WTC11 (cell line): Measurements from ENCODE around the gene RPL37. TPM values are rescaled to one million over a fixed set of nuclear protein-coding genes. Genes with fewer than 3 reads are reported as not detected.

Experiments used
- ATAC-seq: fragments of 200-7000 bp; cut with Tn5 transposase; 2 replicates; pipeline ENCODE4 v1.10.0; 2021; ENCODE audit warnings: mild to moderate bottlenecking, moderate library complexity
- CTCF ChIA-PET: fragments of 300-600 bp; sonication (Branson Sonifier 250); formaldehyde crosslinking; loops from one replicate; lab custom pipeline; 2021; ENCODE audit warnings: antibody characterized with exemption; lab: Charles Lee
- POLR2A ChIA-PET: fragments of 350-600 bp; sonication (Branson Sonifier 250); formaldehyde crosslinking; loops from one replicate; lab custom pipeline; 2021; ENCODE audit warnings: antibody characterized with exemption; lab: Charles Lee
- DNase-seq: peaks from one replicate; pipeline ENCODE4 v3.0.0; 2021; ENCODE audit warnings: low spot score
- H3K27ac Mint-ChIP-seq: 2 replicates; pipeline ENCODE4 v1.8.0; 2021; ENCODE audit warnings: mixed read lengths
- H3K27me3 Mint-ChIP-seq: 2 replicates; pipeline ENCODE4 v1.8.0; 2021; ENCODE audit warnings: low read depth, mild to moderate bottlenecking, moderate library complexity, mixed read lengths
- H3K36me3 Mint-ChIP-seq: 2 replicates; pipeline ENCODE4 v1.8.0; 2021; ENCODE audit warnings: mixed read lengths
- H3K4me1 Mint-ChIP-seq: 2 replicates; pipeline ENCODE4 v1.8.0; 2022; ENCODE audit warnings: mixed read lengths
- H3K4me3 Mint-ChIP-seq: 2 replicates; pipeline ENCODE4 v1.8.0; 2021; ENCODE audit warnings: mild to moderate bottlenecking, moderate library complexity, mixed read lengths
- H3K9me3 Mint-ChIP-seq: 2 replicates; pipeline ENCODE4 v1.8.0; 2021; ENCODE audit warnings: mixed read lengths
- AFF4 ChIP-seq: sonication (generic); formaldehyde crosslinking; IDR thresholded peaks from 2 replicates; pipeline ENCODE4 v1.8.1; 2023; ENCODE audit warnings: mild to moderate bottlenecking, missing genetic modification reagents, borderline replicate concordance
- ARID4B ChIP-seq: sonication (generic); formaldehyde crosslinking; IDR thresholded peaks from 2 replicates; pipeline ENCODE4 v1.8.0; 2023; ENCODE audit warnings: missing genetic modification reagents, mild to moderate bottlenecking, borderline replicate concordance
- EMX1 ChIP-seq: fragments of 250-450 bp; sonication (Bioruptor Pico); IDR thresholded peaks from 2 replicates; pipeline ENCODE4 v1.8.0; 2021; ENCODE audit warnings: mild to moderate bottlenecking
- TEAD4 ChIP-seq: sonication (generic); formaldehyde crosslinking; IDR thresholded peaks from 2 replicates; pipeline ENCODE4 v1.8.0; 2022; ENCODE audit warnings: mild to moderate bottlenecking, missing genetic modification reagents
- ZBTB21 ChIP-seq: sonication (generic); formaldehyde crosslinking; IDR thresholded peaks from 2 replicates; pipeline ENCODE4 v1.8.1; 2023; ENCODE audit warnings: mild to moderate bottlenecking, missing genetic modification reagents, borderline replicate concordance
- ZNF232 ChIP-seq: sonication (generic); formaldehyde crosslinking; IDR thresholded peaks from 2 replicates; pipeline ENCODE4 v1.8.0; 2022; ENCODE audit warnings: mild to moderate bottlenecking, missing genetic modification reagents
- total RNA-seq: library from RNA; stranded (reverse); gene quantifications from 3 replicates; pipeline ENCODE4 v1.2.3, GENCODE V29; 2021
- TF ChIP-seq, protein P1 (sequence below): fragments of 250-450 bp; sonication (Bioruptor Pico); IDR thresholded peaks from 2 replicates; pipeline ENCODE4 v1.9.0; 2021; ENCODE audit warnings: mild to moderate bottlenecking
- TF ChIP-seq, protein P2 (sequence below): sonication (generic); formaldehyde crosslinking; IDR thresholded peaks from 2 replicates; pipeline ENCODE4 v1.8.1; 2023; ENCODE audit warnings: mild to moderate bottlenecking, missing genetic modification reagents, moderate library complexity
- TF ChIP-seq, protein P3 (sequence below): sonication (generic); formaldehyde crosslinking; conservative IDR thresholded peaks from 2 replicates; pipeline ENCODE4 v1.8.1; 2023; ENCODE audit warnings: mild to moderate bottlenecking, low read depth, missing genetic modification reagents, moderate library complexity

RPL37 gene
- total RNA-seq, 1 experiment from 2014 or later = 1,405 TPM

DNA sequence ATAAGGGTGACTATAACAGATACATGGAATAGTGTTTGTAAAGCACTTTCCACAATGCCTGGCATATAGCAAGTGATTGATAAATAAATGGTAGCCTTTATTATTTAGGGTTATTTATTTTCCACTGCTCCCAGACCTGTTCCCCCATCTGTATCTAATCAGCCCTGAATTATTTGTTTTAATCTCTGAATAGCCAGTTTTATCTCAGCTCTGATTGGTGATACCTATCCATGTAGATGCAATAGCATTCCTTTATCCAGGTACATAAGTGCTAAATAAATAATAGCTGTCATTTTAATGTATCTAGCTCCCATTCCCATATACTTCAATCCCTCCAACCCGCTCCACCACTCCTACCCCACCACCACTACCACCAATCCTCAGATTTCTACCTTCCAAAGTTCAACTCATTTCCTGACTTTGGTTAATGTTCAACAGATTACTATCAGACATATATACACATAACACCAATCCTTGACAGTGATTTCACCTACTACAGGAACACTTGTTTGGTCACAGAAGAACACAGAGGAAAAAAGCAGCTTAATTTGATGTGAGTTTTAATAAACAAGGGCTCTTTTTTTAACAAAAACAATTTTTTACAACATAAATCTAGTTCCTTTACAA lies 50.9 kb downstream of the RPL37 start:
- POLR2A ChIA-PET = no interaction called here
- TF ChIP-seq, protein P1, sequence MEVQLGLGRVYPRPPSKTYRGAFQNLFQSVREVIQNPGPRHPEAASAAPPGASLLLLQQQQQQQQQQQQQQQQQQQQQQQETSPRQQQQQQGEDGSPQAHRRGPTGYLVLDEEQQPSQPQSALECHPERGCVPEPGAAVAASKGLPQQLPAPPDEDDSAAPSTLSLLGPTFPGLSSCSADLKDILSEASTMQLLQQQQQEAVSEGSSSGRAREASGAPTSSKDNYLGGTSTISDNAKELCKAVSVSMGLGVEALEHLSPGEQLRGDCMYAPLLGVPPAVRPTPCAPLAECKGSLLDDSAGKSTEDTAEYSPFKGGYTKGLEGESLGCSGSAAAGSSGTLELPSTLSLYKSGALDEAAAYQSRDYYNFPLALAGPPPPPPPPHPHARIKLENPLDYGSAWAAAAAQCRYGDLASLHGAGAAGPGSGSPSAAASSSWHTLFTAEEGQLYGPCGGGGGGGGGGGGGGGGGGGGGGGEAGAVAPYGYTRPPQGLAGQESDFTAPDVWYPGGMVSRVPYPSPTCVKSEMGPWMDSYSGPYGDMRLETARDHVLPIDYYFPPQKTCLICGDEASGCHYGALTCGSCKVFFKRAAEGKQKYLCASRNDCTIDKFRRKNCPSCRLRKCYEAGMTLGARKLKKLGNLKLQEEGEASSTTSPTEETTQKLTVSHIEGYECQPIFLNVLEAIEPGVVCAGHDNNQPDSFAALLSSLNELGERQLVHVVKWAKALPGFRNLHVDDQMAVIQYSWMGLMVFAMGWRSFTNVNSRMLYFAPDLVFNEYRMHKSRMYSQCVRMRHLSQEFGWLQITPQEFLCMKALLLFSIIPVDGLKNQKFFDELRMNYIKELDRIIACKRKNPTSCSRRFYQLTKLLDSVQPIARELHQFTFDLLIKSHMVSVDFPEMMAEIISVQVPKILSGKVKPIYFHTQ (CRISPR knock-in tag) = no peak
- TF ChIP-seq EMX1 = no peak
- TF ChIP-seq ARID4B = no peak
- TF ChIP-seq ZNF232 (CRISPR knock-in tag) = no peak
- TF ChIP-seq AFF4 (CRISPR knock-in tag) = no peak
- TF ChIP-seq TEAD4 (CRISPR knock-in tag) = no peak
- TF ChIP-seq, protein P2, sequence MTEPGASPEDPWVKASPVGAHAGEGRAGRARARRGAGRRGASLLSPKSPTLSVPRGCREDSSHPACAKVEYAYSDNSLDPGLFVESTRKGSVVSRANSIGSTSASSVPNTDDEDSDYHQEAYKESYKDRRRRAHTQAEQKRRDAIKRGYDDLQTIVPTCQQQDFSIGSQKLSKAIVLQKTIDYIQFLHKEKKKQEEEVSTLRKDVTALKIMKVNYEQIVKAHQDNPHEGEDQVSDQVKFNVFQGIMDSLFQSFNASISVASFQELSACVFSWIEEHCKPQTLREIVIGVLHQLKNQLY = no peak
- TF ChIP-seq ZBTB21 (CRISPR knock-in tag) = no peak
- CTCF ChIA-PET = no interaction called here
- DNase-seq (no peak), ATAC-seq (no peak)
- no peak overlapping the region for H3K27ac Mint-ChIP-seq
- H3K4me1 Mint-ChIP-seq = peaks cover 7% of the 10 kb centered on the region; the same call in 1 of the 2 replicates
- no peak overlapping the region for H3K4me3 Mint-ChIP-seq
- H3K36me3 Mint-ChIP-seq = peaks cover 18% of the 10 kb centered on the region
- H3K27me3 Mint-ChIP-seq = no peaks in the 10 kb centered on the region
- H3K9me3 Mint-ChIP-seq = peaks cover 10% of the 10 kb centered on the region

- POLR2A ChIA-PET = no interaction called here
- Mint-ChIP-seq H3K27ac (no peak overlapping the region), H3K4me1 (peaks cover 7% of the 10 kb centered on the region; the same call in 1 of the 2 replicates), H3K4me3 (no peak overlapping the region), H3K27me3 (no peaks in the 10 kb centered on the region), H3K36me3 (peaks cover 5% of the 10 kb centered on the region), H3K9me3 (no peaks in the 10 kb centered on the region)
- CTCF ChIA-PET = no interaction called here
- DNase-seq (no peak), ATAC-seq (no peak)
- TF ChIP-seq EMX1 = no peak
- TF ChIP-seq, protein P3, sequence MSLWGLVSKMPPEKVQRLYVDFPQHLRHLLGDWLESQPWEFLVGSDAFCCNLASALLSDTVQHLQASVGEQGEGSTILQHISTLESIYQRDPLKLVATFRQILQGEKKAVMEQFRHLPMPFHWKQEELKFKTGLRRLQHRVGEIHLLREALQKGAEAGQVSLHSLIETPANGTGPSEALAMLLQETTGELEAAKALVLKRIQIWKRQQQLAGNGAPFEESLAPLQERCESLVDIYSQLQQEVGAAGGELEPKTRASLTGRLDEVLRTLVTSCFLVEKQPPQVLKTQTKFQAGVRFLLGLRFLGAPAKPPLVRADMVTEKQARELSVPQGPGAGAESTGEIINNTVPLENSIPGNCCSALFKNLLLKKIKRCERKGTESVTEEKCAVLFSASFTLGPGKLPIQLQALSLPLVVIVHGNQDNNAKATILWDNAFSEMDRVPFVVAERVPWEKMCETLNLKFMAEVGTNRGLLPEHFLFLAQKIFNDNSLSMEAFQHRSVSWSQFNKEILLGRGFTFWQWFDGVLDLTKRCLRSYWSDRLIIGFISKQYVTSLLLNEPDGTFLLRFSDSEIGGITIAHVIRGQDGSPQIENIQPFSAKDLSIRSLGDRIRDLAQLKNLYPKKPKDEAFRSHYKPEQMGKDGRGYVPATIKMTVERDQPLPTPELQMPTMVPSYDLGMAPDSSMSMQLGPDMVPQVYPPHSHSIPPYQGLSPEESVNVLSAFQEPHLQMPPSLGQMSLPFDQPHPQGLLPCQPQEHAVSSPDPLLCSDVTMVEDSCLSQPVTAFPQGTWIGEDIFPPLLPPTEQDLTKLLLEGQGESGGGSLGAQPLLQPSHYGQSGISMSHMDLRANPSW = no peak
Measured at GRCh38 chr5:40781843-40782409, 53.1 kb downstream of the RPL37 start.
